Body of pancreas (tissue), 4 donors: ENCODE measurements around the gene REXO4. TPM values are rescaled to one million over a fixed set of nuclear protein-coding genes. Genes with fewer than 3 reads are reported as not detected.

Source experiments
- ATAC-seq: fragments of 150-250 bp; one replicate; pipeline ENCODE4 v1.9.1; 2016
- DNase-seq, 4 donors: peaks; one replicate each; pipeline ENCODE4 v3.0.0-alpha.2; 2019
- H3K27ac ChIP-seq, 4 donors: fragments of 200-600 bp; sonication (generic); 1 replicate in 3 of 4; 2 replicates in 1 of 4; pipeline versions ENCODE4 v1.5.1 to v1.6.1; 2016 to 2019; ENCODE audit warnings: mild to moderate bottlenecking in 1 of 4, mixed read lengths in 1 of 4, moderate library complexity in 1 of 4
- H3K27me3 ChIP-seq, 2 donors: fragments of 200-600 bp; sonication (generic); one replicate each; pipeline ENCODE4 v1.6.0; 2016; ENCODE audit warnings: mild to moderate bottlenecking in 1 of 2
- H3K36me3 ChIP-seq, 2 donors: fragments of 200-600 bp; sonication (generic); replicated peaks in 1 of 2; 2 replicates each; pipeline ENCODE4 v1.5.1; 2016; ENCODE audit warnings: low read depth in 2 of 2; ENCODE audit not compliant: insufficient read depth in 1 of 2
- H3K4me1 ChIP-seq: fragments of 200-600 bp; sonication (generic); one replicate; pipeline ENCODE4 v1.6.0; 2016
- H3K4me3 ChIP-seq, 2 donors: fragments of 200-600 bp; sonication (generic); 1 replicate in 1 of 2; 2 replicates in 1 of 2; pipeline ENCODE4 v1.5.1; 2016 to 2019
- H3K9me3 ChIP-seq, 3 donors: fragments of 200-600 bp; sonication (generic); 1 replicate in 2 of 3; 2 replicates in 1 of 3; pipeline ENCODE4 v1.5.1; 2016
- POLR2A ChIP-seq, 3 donors: fragments of 450-650 bp; IDR thresholded peaks; one replicate each; pipeline ENCODE4 v1.6.1; 2016; ENCODE audit warnings: antibody characterized with exemption in 3 of 3, mild to moderate bottlenecking in 2 of 3
- WGBS, 2 donors: methylation state at CpG; one replicate each; pipeline ENCODE4 v1.1.5; 2017; 5-methylcytosine and 5-hydroxymethylcytosine counted together
- intact Hi-C: fragments of 100-400 bp; cut with DNase I; formaldehyde crosslinking; loops from one replicate; pipeline ENCODE4 v1.15.1; 2023
- total RNA-seq, 2 donors: library from RNA; depleted of rRNA; stranded (reverse); fragments of >200 nt; gene quantifications; one replicate each; pipeline ENCODE4 v1.1.0, GENCODE V29; 2016
- TF ChIP-seq, protein P1 (sequence below), 7 experiments: fragments of 450-650 bp in 4 of 7; fragments of 200-600 bp in 3 of 7; sonication (generic) in 3 of 7; IDR thresholded peaks; one replicate each; pipeline ENCODE4 v1.5.1; 2016 to 2019; ENCODE audit warnings: antibody characterized with exemption in 7 of 7

REXO4 gene
- total RNA-seq, 2 donors from 2014 or later, result 15.6 to 21.8 TPM

- H3K27me3 ChIP-seq, result no peaks in the 10 kb centered on the region
- 79 to 81% methylated on average over 7 to 13 of the region's 13 CpGs for WGBS, 2 donors
- intact Hi-C loops, result no loop called here
- ATAC-seq (no peak), DNase-seq (no peak)
- H3K36me3 ChIP-seq, result no peaks in the 10 kb centered on the region
- TF ChIP-seq, protein P1, sequence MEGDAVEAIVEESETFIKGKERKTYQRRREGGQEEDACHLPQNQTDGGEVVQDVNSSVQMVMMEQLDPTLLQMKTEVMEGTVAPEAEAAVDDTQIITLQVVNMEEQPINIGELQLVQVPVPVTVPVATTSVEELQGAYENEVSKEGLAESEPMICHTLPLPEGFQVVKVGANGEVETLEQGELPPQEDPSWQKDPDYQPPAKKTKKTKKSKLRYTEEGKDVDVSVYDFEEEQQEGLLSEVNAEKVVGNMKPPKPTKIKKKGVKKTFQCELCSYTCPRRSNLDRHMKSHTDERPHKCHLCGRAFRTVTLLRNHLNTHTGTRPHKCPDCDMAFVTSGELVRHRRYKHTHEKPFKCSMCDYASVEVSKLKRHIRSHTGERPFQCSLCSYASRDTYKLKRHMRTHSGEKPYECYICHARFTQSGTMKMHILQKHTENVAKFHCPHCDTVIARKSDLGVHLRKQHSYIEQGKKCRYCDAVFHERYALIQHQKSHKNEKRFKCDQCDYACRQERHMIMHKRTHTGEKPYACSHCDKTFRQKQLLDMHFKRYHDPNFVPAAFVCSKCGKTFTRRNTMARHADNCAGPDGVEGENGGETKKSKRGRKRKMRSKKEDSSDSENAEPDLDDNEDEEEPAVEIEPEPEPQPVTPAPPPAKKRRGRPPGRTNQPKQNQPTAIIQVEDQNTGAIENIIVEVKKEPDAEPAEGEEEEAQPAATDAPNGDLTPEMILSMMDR (IDR thresholded peaks at IDR 0.05), result no peak
- TF ChIP-seq POLR2A (IDR thresholded peaks at IDR 0.05), result no peak
- H3K4me3 ChIP-seq, result no peak overlapping the region
- no peaks in the 10 kb centered on the region for H3K9me3 ChIP-seq
- no peaks in the 10 kb centered on the region for H3K4me1 ChIP-seq
- H3K27ac ChIP-seq, result no peak overlapping the region
Observed at GRCh38 chr9:133389562-133389961, 28.2 kb downstream of the REXO4 start.

DNA sequence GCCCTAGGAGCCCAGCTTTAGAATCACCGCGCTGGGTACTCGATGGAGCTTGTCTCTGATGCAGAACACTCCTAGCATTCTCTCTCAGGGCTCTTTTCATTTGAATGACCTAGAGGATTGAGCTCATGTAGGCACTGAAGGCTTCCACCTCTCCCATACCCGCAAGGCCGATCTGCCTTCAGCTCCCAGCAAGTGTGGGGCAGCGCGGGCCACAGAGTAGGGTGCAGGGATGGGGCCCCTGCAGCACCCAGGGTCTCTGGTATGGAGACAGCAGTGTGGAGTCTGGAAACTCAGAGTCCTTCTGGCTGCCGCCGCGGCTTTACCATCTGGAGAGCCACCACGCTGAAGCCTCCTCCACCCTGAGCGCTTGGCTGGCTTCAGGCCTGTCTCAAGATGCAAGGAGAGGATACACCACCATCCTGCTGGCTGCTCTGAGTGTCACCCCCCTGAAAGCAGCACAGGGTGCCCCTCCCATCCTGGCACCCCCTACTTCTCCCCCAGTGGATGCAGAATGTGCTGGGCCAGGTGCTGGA is 28.7 kb downstream of the REXO4 start:
- WGBS, 2 donors, result 95 to 100% methylated on average over 2 to 12 of the region's 12 CpGs
- Histone ChIP-seq H3K4me1 (no peaks in the 10 kb centered on the region), H3K36me3 (no peaks in the 10 kb centered on the region), H3K27ac (no peak overlapping the region), H3K9me3 (no peaks in the 10 kb centered on the region), H3K4me3 (no peak overlapping the region), H3K27me3 (no peaks in the 10 kb centered on the region)
- ATAC-seq, result no peak
- TF ChIP-seq, protein P1 (IDR thresholded peaks at IDR 0.05), result no peak
- no peak for TF ChIP-seq POLR2A (IDR thresholded peaks at IDR 0.05)
- intact Hi-C loops, result no loop called here
- no peak for DNase-seq

GRCh38 chr9:133387680-133388079 is 30.1 kb downstream of the REXO4 start:
- no peaks in the 10 kb centered on the region for H3K9me3 ChIP-seq
- H3K27me3 ChIP-seq, result no peaks in the 10 kb centered on the region
- no peaks in the 10 kb centered on the region for H3K36me3 ChIP-seq
- WGBS, 2 donors, result 67 to 78% methylated on average over 9 of the region's 9 CpGs
- intact Hi-C loops, result no loop called here
- H3K4me1 ChIP-seq, result no peaks in the 10 kb centered on the region
- ATAC-seq (no peak), DNase-seq (no peak)
- H3K4me3 ChIP-seq, result no peak overlapping the region
- TF ChIP-seq, protein P1 (IDR thresholded peaks at IDR 0.05), result no peak
- TF ChIP-seq POLR2A (IDR thresholded peaks at IDR 0.05), result no peak
- H3K27ac ChIP-seq, result no peak overlapping the region

GRCh38 chr9:133386338-133386737 is 31.5 kb downstream of the REXO4 start:
- H3K27ac ChIP-seq, result no peak overlapping the region

GRCh38 chr9:133385452-133385851 is 32.4 kb downstream of the REXO4 start:
- Histone ChIP-seq H3K4me1 (no peaks in the 10 kb centered on the region), H3K4me3 (no peak overlapping the region), H3K27me3 (no peaks in the 10 kb centered on the region), H3K27ac (no peak overlapping the region), H3K9me3 (no peaks in the 10 kb centered on the region), H3K36me3 (no peaks in the 10 kb centered on the region)
- WGBS, 2 donors, result 86 to 89% methylated on average over 11 to 14 of the region's 14 CpGs
- DNase-seq (no peak), ATAC-seq (no peak)
- TF ChIP-seq POLR2A (IDR thresholded peaks at IDR 0.05), result no peak
- intact Hi-C loops, result no loop called here

More at GRCh38 chr9:133386338-133386737, 31.5 kb downstream of the REXO4 start:
- no peaks in the 10 kb centered on the region for H3K36me3 ChIP-seq
- no peak for DNase-seq
- H3K9me3 ChIP-seq, result no peaks in the 10 kb centered on the region
- no peak overlapping the region for H3K4me3 ChIP-seq
- no peak for ATAC-seq
- H3K27me3 ChIP-seq, result no peaks in the 10 kb centered on the region
- TF ChIP-seq POLR2A (IDR thresholded peaks at IDR 0.05), result no peak
- TF ChIP-seq, protein P1 (IDR thresholded peaks at IDR 0.05), result no peak
- 76 to 85% methylated on average over 5 to 13 of the region's 13 CpGs for WGBS, 2 donors
- H3K4me1 ChIP-seq, result no peaks in the 10 kb centered on the region
- intact Hi-C loops, result no loop called here
